Hippocampal formation (tissue), 2 donors: ENCODE data around the gene GALNT2.
A peak's percentile ranks its signal among the peaks of the same experiment; 100 is the strongest.

ENCODE experiments used
- DNase-seq, 2 donors: peaks; one replicate each; lab custom pipeline; 2025; lab: John Stamatoyannopoulos, UW

Gene GALNT2

GRCh38 chr1:230261928-230262650, 195.1 kb downstream of the GALNT2 start:
- DNase-seq: no peak

- DNase-seq: no peak
These were observed 196.0 kb downstream of the GALNT2 start for GRCh38 chr1:230262867-230263567.

- DNase-seq: no peak
These were observed 196.6 kb downstream of the GALNT2 start for GRCh38 chr1:230263568-230264195.

GRCh38 chr1:230264342-230264741, 197.3 kb downstream of the GALNT2 start:
- no peak for DNase-seq

- DNase-seq: no peak
These were observed 198.4 kb downstream of the GALNT2 start for GRCh38 chr1:230265200-230266115.

GRCh38 chr1:230266456-230266855, 199.4 kb downstream of the GALNT2 start:
- no peak for DNase-seq

- no peak for DNase-seq
These were observed 200.5 kb downstream of the GALNT2 start for GRCh38 chr1:230267338-230268065.

- peak in 1 of 2 donors; percentile 59 for DNase-seq
These were observed 201.5 kb downstream of the GALNT2 start for GRCh38 chr1:230268371-230269170.

- no peak for DNase-seq
These were observed 203.1 kb downstream of the GALNT2 start for GRCh38 chr1:230270185-230270558.

GRCh38 chr1:230270559-230271281, 203.7 kb downstream of the GALNT2 start:
- no peak for DNase-seq

- DNase-seq: no peak
These were observed 204.4 kb downstream of the GALNT2 start for GRCh38 chr1:230271300-230272035.

GRCh38 chr1:230272557-230272956, 205.5 kb downstream of the GALNT2 start:
- DNase-seq: no peak

- DNase-seq: no peak
These were observed 206.2 kb downstream of the GALNT2 start for GRCh38 chr1:230273141-230273710.

GRCh38 chr1:230274254-230274653, 207.2 kb downstream of the GALNT2 start:
- DNase-seq: no peak

GRCh38 chr1:230276401-230276800, 209.4 kb downstream of the GALNT2 start:
- DNase-seq: no peak

GRCh38 chr1:230277201-230278025, 210.4 kb downstream of the GALNT2 start:
- DNase-seq: no peak

- DNase-seq: no peak
These were observed 211.3 kb downstream of the GALNT2 start for GRCh38 chr1:230278376-230278775.
